ENCODE measurements around the gene FBLN7. TPM values are rescaled to one million over a fixed set of nuclear protein-coding genes. Genes with fewer than 3 reads are reported as not detected.

The FBLN7 gene
- total RNA-seq, 1 donor from 2014 or later: 0.31 TPM

DNA sequence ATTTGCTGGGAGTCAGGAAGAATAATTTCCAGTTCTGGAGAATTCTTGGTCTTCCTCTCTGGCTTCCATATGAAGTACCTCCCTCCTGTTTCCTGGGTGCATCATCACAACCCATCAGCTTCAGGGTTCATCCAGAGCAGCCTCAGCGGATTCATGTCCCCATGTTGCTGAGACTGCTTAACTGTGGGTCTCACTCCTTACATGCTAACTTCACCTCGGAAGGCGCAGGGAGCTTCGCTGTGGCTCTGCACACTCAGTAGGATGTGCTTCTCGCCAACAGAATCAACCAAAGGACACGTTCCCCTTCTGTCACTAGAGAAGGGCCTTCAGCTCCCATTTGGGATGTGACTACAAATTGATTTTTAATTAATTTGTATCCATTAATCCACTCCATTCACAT, 24.2 kb downstream of the FBLN7 start:
- TF ChIP-seq, protein P1, sequence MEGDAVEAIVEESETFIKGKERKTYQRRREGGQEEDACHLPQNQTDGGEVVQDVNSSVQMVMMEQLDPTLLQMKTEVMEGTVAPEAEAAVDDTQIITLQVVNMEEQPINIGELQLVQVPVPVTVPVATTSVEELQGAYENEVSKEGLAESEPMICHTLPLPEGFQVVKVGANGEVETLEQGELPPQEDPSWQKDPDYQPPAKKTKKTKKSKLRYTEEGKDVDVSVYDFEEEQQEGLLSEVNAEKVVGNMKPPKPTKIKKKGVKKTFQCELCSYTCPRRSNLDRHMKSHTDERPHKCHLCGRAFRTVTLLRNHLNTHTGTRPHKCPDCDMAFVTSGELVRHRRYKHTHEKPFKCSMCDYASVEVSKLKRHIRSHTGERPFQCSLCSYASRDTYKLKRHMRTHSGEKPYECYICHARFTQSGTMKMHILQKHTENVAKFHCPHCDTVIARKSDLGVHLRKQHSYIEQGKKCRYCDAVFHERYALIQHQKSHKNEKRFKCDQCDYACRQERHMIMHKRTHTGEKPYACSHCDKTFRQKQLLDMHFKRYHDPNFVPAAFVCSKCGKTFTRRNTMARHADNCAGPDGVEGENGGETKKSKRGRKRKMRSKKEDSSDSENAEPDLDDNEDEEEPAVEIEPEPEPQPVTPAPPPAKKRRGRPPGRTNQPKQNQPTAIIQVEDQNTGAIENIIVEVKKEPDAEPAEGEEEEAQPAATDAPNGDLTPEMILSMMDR (IDR thresholded peaks at IDR 0.05): no peak

DNA sequence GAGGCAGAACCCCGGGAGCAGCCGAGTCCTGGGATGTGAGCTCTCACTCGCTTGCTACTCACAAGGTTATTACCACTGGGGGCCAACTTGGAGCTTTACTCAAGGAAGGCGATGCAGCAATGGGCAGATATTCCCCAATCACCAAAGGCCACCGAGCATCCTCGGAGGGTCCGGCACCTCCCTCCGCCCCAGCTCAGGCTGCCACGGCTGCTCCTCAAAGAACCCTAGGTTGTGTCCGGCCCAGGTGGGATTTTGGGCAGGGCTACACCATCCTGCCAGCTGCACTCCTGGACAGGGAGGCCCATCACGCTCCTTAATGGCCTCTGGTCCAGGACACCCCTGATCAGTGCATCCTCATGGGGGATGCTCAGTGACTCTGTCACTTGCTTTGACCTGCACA, 24.8 kb downstream of the FBLN7 start:
- TF ChIP-seq, protein P1 (IDR thresholded peaks at IDR 0.05): no peak
- Mint-ChIP-seq H3K4me1 (peaks cover 14% of the 10 kb centered on the region), H3K27ac (no peak overlapping the region), H3K9me3 (peaks cover 4% of the 10 kb centered on the region), H3K27me3 (no peaks in the 10 kb centered on the region), H3K36me3 (ENCODE audit: low read depth) (no peaks in the 10 kb centered on the region), H3K4me3 (no peak overlapping the region)
- no peak for ATAC-seq (ENCODE audit: low read depth)
- intact Hi-C loops (cut with micrococcal nuclease): no loop called here
- no peak for DNase-seq
- ChIA-PET POLR2A (interaction anchor here (0.7 kb wide), 1 partner anchor 14 kb away, joined by 6 read pairs; no protein-coding TSS in a partner anchor), CTCF (no interaction called here)

More for the DNA sequence above, 24.2 kb downstream of the FBLN7 start:
- Mint-ChIP-seq H3K36me3 (ENCODE audit: low read depth) (no peaks in the 10 kb centered on the region), H3K9me3 (peaks cover 4% of the 10 kb centered on the region), H3K27ac (no peak overlapping the region), H3K4me1 (peaks cover 15% of the 10 kb centered on the region), H3K4me3 (no peak overlapping the region), H3K27me3 (no peaks in the 10 kb centered on the region)
- intact Hi-C loops (cut with micrococcal nuclease): no loop called here
- ChIA-PET POLR2A (interaction anchor here (0.7 kb wide), 2 partner anchors 15 to 43 kb away, joined by 3 to 6 read pairs; no protein-coding TSS in a partner anchor), CTCF (no interaction called here)
- DNase-seq (no peak), ATAC-seq (ENCODE audit: low read depth) (no peak)

DNA sequence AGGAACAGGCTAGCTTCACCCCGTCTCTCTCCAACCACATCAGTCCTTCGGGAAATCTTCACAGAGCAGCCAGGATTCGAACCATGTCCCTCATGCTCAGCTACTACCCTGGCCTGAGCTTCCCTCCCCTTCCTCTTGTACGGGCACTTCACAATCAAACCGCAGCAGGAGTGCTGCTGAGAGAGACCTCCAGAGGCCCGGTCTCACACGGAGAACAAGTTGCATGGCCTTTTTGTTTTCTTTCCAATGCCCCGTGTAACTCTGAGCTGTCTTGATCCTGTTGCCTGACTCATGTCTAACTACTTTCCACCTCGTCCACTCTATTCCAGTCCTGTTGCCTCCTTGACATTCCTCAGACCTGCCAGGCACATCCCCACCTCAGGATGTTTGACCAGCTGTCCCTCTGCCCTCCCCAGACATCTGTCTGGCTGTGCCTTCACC, 25.4 kb downstream of the FBLN7 start:
- ATAC-seq (ENCODE audit: low read depth): no peak
- TF ChIP-seq, protein P1 (IDR thresholded peaks at IDR 0.05): no peak
- Mint-ChIP-seq H3K4me3 (no peak overlapping the region), H3K27me3 (no peaks in the 10 kb centered on the region), H3K9me3 (peaks cover 4% of the 10 kb centered on the region), H3K27ac (no peak overlapping the region), H3K36me3 (ENCODE audit: low read depth) (no peaks in the 10 kb centered on the region), H3K4me1 (peaks cover 14% of the 10 kb centered on the region)
- ChIA-PET CTCF (no interaction called here), POLR2A (no interaction called here)
- intact Hi-C loops (cut with micrococcal nuclease): no loop called here
- DNase-seq: no peak

DNA sequence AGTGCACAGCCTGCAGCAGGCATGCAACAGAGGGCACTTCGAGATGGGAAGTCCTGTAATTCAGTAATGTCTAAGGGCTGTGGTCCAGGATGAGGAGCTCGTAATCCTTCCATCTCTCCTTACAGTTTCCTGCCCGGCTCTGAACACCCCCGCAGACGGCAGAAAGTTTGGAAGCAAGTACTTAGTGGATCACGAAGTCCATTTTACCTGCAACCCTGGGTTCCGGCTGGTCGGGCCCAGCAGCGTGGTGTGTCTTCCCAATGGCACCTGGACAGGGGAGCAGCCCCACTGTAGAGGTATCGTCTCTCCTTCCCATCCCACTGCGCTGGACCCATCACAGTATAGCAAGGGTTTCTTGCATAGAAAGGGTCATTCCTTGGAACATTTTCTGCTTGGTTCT, 26.7 kb downstream of the FBLN7 start:
- ChIA-PET CTCF (no interaction called here), POLR2A (no interaction called here)
- H3K4me1 Mint-ChIP-seq: peaks cover 2% of the 10 kb centered on the region
- H3K27me3 Mint-ChIP-seq: no peaks in the 10 kb centered on the region
- H3K36me3 Mint-ChIP-seq (ENCODE audit: low read depth): no peaks in the 10 kb centered on the region
- intact Hi-C loops (cut with micrococcal nuclease): no loop called here
- TF ChIP-seq, protein P1 (IDR thresholded peaks at IDR 0.05): no peak
- no peak overlapping the region for H3K27ac Mint-ChIP-seq
- no peak for DNase-seq
- H3K4me3 Mint-ChIP-seq: no peak overlapping the region
- peaks cover 4% of the 10 kb centered on the region for H3K9me3 Mint-ChIP-seq
- no peak for ATAC-seq (ENCODE audit: low read depth)

DNA sequence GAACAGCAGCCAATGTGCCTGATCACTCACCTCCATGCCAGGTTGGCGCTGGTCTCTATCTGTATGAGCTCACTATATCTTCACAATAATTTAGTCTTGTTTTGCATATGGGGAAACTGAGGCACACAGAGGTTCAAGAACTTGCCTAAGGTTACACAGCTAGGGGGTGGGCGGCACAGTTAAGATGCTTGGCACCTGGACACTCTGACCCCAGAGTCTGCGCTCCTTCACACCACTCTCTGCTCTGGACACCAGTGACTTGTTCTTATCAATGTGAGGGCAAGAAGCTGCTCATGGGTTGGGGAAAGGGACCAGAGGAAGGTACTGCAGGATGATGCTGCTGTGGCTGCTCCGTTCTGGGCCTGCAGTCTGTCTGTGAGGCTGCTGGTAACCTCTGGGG, 27.1 kb downstream of the FBLN7 start:
- H3K4me3 Mint-ChIP-seq: no peak overlapping the region
- POLR2A ChIA-PET: no interaction called here
- no peaks in the 10 kb centered on the region for H3K27me3 Mint-ChIP-seq
- intact Hi-C loops (cut with micrococcal nuclease): no loop called here
- DNase-seq (no peak), ATAC-seq (ENCODE audit: low read depth) (no peak)
- TF ChIP-seq, protein P1 (IDR thresholded peaks at IDR 0.05): no peak
- H3K36me3 Mint-ChIP-seq (ENCODE audit: low read depth): no peaks in the 10 kb centered on the region
- H3K4me1 Mint-ChIP-seq: peaks cover 1% of the 10 kb centered on the region
- H3K27ac Mint-ChIP-seq: no peak overlapping the region
- H3K9me3 Mint-ChIP-seq: peaks cover 2% of the 10 kb centered on the region
- CTCF ChIA-PET: no interaction called here

All from activated B cell treated with CpG ODN at 0.5 μM for 24 hours (primary cell).